ENCODE results near the gene IMPACT. TPM values are rescaled to one million over a fixed set of nuclear protein-coding genes. Genes with fewer than 3 reads are reported as not detected.

The IMPACT gene
- total RNA-seq, 1 experiment from 2014 or later, result 48.8 TPM

GRCh38 chr18:24443870-24444269 lies 17.4 kb downstream of the IMPACT start:
- CTCF ChIA-PET, result interaction anchor here (0.7 to 1.3 kb wide), 3 partner anchors 10 to 84 kb away, joined by 3 to 5 read pairs (median 3); no protein-coding TSS in a partner anchor
- no peak for ATAC-seq
- H3K4me3 Mint-ChIP-seq, result no peak overlapping the region

GRCh38 chr18:24446453-24446852 lies 20.0 kb downstream of the IMPACT start:
- peaks cover 50% of the 10 kb centered on the region for H3K36me3 Mint-ChIP-seq
- no peak overlapping the region for H3K4me3 Mint-ChIP-seq
- ATAC-seq (no peak), DNase-seq (ENCODE audit: low spot score) (no peak)
- no peaks in the 10 kb centered on the region for H3K9me3 Mint-ChIP-seq
- ChIA-PET POLR2A (no interaction called here), CTCF (interaction anchor here (0.5 to 2.1 kb wide), 11 partner anchors 10 to 292 kb away, joined by 3 to 21 read pairs (median 4); no protein-coding TSS in a partner anchor)
- H3K27ac Mint-ChIP-seq, result no peak overlapping the region
- H3K4me1 Mint-ChIP-seq, result no peaks in the 10 kb centered on the region
- no peaks in the 10 kb centered on the region for H3K27me3 Mint-ChIP-seq (ENCODE audit: low read depth)
- TF ChIP-seq FOXK1 (CRISPR knock-in tag; IDR thresholded peaks at IDR 0.05) (no peak), NFATC4 (CRISPR knock-in tag; IDR thresholded peaks at IDR 0.05) (no peak), ZSCAN18 (CRISPR knock-in tag; IDR thresholded peaks at IDR 0.05) (no peak), CDX4 (CRISPR knock-in tag; IDR thresholded peaks at IDR 0.05; ENCODE audit: borderline replicate concordance) (no peak), ZBTB43 (CRISPR knock-in tag; IDR thresholded peaks at IDR 0.05) (no peak), OVOL2 (CRISPR knock-in tag; IDR thresholded peaks at IDR 0.05; ENCODE audit: borderline replicate concordance) (no peak), KAT7 (CRISPR knock-in tag; IDR thresholded peaks at IDR 0.05; ENCODE audit: borderline replicate concordance) (no peak), MYBL2 (CRISPR knock-in tag; IDR thresholded peaks at IDR 0.05) (no peak), TEAD1 (CRISPR knock-in tag; IDR thresholded peaks at IDR 0.05) (no peak)

More at GRCh38 chr18:24443870-24444269, 17.4 kb downstream of the IMPACT start:
- POLR2A ChIA-PET, result no interaction called here
- Mint-ChIP-seq H3K27ac (no peak overlapping the region), H3K4me1 (no peaks in the 10 kb centered on the region), H3K36me3 (peaks cover 46% of the 10 kb centered on the region), H3K9me3 (no peaks in the 10 kb centered on the region), H3K27me3 (ENCODE audit: low read depth) (no peaks in the 10 kb centered on the region)
- TF ChIP-seq RELA (CRISPR knock-in tag; IDR thresholded peaks at IDR 0.05; ENCODE audit: borderline replicate concordance) (no peak), GTF2I (CRISPR knock-in tag; conservative IDR thresholded peaks at IDR 0.05) (no peak), ATF2 (CRISPR knock-in tag; IDR thresholded peaks at IDR 0.05; ENCODE audit: borderline replicate concordance, low read depth) (no peak), MAX (CRISPR knock-in tag; IDR thresholded peaks at IDR 0.05) (no peak), STAT6 (CRISPR knock-in tag; conservative IDR thresholded peaks at IDR 0.05; ENCODE audit: low read depth) (no peak), IRF1 (CRISPR knock-in tag; IDR thresholded peaks at IDR 0.05) (no peak), TP53 (CRISPR knock-in tag; IDR thresholded peaks at IDR 0.05) (no peak), HMGA2 (CRISPR knock-in tag; IDR thresholded peaks at IDR 0.05) (no peak), ZNF317 (CRISPR knock-in tag; IDR thresholded peaks at IDR 0.05; ENCODE audit: borderline replicate concordance, low read depth) (no peak), CBFB (CRISPR knock-in tag; IDR thresholded peaks at IDR 0.05; ENCODE audit: low read depth) (no peak), ZNF512 (CRISPR knock-in tag; IDR thresholded peaks at IDR 0.05; ENCODE audit: borderline replicate concordance) (no peak), ZNF121 (CRISPR knock-in tag; IDR thresholded peaks at IDR 0.05) (no peak), SMAD4 (CRISPR knock-in tag; IDR thresholded peaks at IDR 0.05) (no peak), NR2C2 (CRISPR knock-in tag; IDR thresholded peaks at IDR 0.05) (no peak), EMX1 (CRISPR knock-in tag; IDR thresholded peaks at IDR 0.05) (no peak), GABPB1 (CRISPR knock-in tag; IDR thresholded peaks at IDR 0.05) (no peak), SMAD3 (CRISPR knock-in tag; IDR thresholded peaks at IDR 0.05; ENCODE audit: borderline replicate concordance) (no peak)
- no peak for DNase-seq (ENCODE audit: low spot score)

Data from WTC11 (cell line).